ENCODE measurements around the gene C1QA.

DNA sequence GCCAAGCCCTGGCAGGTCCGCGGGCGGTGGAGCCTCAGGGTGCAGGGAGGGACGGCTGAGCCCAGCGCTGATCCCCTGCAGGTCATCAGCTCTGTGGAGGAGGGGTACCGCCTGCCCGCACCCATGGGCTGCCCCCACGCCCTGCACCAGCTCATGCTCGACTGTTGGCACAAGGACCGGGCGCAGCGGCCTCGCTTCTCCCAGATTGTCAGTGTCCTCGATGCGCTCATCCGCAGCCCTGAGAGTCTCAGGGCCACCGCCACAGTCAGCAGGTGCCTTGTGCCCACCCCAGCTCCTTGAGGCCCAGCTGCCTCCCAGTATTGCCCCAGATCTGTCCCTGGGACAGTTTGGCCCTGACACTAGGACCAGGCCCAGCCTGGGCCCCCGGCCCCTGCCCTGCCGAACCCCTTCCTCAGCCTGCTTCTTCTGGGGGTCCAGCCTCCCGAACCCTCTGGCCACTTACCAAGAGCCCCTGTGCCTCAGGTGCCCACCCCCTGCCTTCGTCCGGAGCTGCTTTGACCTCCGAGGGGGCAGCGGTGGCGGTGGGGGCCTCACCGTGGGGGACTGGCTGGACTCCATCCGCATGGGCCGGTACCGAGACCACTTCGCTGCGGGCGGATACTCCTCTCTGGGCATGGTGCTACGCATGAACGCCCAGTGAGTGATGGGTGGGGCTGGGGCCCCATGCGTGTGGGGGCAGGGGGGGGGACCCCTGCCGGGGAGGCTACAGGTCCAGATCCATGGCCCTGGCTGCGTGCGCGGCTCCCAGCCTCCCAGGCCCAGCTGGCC is 35.4 kb upstream of the C1QA start:
- TF ChIP-seq FOXK2 (IDR thresholded peaks at IDR 0.05) (no peak), ARNT (IDR thresholded peaks at IDR 0.05) (no peak), SUZ12 (IDR thresholded peaks at IDR 0.05) (no peak), FOXA1 (IDR thresholded peaks at IDR 0.05) (no peak), L3MBTL2 (conservative IDR thresholded peaks at IDR 0.05) (no peak), HDGF (IDR thresholded peaks at IDR 0.05; ENCODE audit: borderline replicate concordance) (no peak), TARDBP (IDR thresholded peaks at IDR 0.05) (no peak), SP1 (IDR thresholded peaks at IDR 0.05) (no peak), NFRKB (IDR thresholded peaks at IDR 0.05) (no peak), ELF4 (IDR thresholded peaks at IDR 0.05) (no peak), FOXM1 (IDR thresholded peaks at IDR 0.05; ENCODE audit: borderline replicate concordance) (no peak)
- TF ChIP-seq, protein P1, sequence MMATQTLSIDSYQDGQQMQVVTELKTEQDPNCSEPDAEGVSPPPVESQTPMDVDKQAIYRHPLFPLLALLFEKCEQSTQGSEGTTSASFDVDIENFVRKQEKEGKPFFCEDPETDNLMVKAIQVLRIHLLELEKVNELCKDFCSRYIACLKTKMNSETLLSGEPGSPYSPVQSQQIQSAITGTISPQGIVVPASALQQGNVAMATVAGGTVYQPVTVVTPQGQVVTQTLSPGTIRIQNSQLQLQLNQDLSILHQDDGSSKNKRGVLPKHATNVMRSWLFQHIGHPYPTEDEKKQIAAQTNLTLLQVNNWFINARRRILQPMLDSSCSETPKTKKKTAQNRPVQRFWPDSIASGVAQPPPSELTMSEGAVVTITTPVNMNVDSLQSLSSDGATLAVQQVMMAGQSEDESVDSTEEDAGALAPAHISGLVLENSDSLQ (IDR thresholded peaks at IDR 0.05) = no peak
